Kidney capillary endothelial cell (primary cell): ENCODE results near the gene HSPB3.
"Not testable (repeated sequence)": the region's sequence is repeated elsewhere in the genome, so short reads cannot be mapped to it uniquely, and the experiment has no call there.

ENCODE experiments used
- DNase-seq: peaks from one replicate; pipeline ENCODE4 v3.0.0-alpha.2; 2018; ENCODE audit warnings: low spot score

HSPB3 gene, protein sequence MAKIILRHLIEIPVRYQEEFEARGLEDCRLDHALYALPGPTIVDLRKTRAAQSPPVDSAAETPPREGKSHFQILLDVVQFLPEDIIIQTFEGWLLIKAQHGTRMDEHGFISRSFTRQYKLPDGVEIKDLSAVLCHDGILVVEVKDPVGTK

DNA sequence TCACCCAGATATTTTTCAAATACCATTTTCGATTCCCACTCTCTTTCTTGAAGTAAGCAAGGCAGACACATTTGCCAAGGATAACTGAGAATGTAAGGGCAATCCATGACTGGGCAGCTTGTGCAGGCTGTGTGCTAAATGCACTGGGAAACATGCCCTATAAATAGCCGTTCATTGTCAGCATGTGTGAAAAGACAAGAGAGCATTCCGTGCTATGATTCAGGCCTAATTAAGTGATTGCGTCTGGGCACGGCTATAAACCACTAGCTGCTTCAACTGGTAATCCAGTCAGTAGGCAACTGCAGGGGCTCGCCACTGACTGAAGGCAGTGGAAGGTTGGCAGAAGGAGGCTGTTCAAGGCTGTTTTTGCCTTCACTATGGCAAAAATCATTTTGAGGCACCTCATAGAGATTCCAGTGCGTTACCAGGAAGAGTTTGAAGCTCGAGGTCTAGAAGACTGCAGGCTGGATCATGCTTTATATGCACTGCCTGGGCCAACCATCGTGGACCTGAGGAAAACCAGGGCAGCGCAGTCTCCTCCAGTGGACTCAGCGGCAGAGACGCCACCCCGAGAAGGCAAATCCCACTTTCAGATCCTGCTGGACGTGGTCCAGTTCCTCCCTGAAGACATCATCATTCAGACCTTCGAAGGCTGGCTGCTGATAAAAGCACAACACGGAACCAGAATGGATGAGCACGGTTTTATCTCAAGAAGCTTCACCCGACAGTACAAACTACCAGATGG lies at the start of gene HSPB3:
Gene HSPB3, plus strand, starts transcription at position 287 of the 745 bp plus-strand sequence. Its CDS starts 91 bp downstream, at position 378.
- no peak for DNase-seq

DNA sequence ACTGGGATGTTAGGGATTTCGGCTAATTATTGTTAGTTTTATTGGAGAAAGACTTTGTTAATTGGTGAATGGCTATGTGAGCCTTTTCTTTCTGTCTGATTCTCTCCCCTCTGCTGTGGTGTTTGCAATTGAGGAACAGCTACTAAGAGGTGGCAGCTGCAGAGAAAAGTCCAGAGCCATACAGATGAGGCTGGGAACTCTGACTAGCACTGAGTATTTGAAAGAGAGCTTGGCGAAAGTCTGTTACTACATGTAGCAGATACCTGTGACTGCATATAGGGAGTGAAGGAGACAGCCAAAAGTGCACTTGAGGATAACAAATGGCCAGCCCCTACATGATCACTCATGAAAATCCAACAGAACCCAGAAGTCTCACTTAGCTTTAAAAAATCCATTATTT lies 44.3 kb upstream of the HSPB3 start:
- no peak for DNase-seq

- DNase-seq = no peak
These were observed 42.6 kb upstream of the HSPB3 start for GRCh38 chr5:54412913-54413312.

- DNase-seq = no peak
These were observed 40.4 kb upstream of the HSPB3 start for GRCh38 chr5:54415147-54415546.

DNA sequence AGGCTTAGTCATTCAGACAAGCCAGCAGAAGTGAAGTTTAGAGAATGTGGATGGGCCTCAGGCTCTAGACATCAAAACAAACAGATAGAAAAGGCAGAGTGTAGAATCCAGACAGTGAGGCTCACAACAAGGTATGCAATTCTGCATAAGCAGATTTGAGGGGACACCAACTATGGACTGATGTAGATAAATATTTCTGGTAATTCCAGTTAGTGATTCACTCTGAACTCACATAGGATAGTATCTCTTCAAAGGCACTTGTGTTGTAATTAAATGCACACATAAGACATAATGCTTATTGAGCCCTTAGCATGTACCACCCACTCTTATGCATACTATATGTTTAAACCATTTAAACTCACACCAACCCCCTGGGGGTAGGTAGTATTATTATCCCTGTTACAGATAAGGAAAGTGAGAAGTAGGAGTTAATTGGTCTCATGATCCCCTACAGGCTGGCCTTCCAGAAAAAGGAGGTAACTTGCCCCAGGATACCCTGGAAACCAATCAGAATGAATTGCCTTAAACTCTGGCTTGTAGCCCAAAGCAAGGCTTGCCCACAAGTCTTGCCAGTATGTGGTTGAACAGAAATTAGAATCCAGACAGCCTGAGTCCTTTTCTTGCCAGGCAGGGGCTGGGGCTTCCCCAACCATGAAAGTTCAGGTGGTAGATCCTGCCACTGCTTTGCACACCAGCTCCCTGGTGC lies 39.5 kb upstream of the HSPB3 start:
- no peak for DNase-seq

DNA sequence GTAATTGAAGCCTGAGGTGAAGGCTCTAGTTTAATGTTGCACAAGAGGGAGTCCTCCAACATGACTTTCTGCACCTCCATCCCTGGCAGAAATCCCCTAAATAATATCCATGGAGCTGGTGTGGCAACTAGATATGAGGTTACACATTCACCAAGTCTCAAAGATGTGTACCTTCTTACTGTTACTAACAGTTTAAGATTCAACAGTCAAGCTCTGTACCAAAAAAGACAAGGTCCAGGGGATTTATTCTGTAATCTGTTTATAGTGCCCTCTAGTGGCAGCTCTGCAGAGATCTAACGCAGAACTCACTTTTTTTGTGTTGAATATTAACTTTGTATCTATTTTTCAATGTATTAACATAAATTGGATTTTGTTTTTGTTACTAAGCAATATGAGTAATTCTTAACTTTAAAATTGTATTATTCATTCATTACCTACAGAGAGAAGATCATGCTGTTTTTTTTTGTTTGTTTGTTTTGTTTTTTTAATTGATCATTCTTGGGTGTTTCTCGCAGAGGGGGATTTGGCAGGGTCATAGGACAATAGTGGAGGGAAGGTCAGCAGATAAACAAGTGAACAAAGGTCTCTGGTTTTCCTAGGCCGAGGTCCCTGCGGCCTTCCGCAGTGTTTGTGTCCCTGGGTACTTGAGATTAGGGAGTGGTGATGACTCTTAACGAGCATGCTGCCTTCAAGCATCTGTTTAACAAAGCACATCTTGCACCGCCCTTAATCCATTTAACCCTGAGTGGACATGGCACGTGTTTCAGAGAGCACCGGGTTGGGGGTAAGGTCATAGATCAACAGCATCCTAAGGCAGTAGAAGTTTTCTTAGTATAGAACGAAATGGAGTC lies 35.7 kb upstream of the HSPB3 start:
- peak; percentile 69 for DNase-seq

- DNase-seq = not testable (repeated sequence)
These were observed 35.0 kb upstream of the HSPB3 start for GRCh38 chr5:54420511-54420910.

DNA sequence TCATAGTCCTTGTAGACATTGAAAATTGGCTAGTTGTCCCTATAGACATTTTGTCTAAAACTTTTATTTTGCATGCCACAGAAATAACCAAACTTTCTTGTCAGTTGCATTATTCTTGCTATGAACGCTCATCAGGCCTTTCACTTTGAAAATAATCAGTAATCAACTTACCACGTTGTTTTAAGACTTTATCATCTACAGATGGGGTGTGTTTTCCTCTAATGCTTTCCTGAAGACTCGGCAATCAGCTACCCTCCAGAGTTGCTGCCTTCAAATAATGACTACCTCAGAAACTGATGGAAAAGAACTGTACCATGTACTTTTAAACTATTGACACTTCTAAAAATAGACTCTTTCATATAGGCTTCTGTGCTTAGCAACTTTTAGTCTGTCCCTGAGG lies 33.5 kb upstream of the HSPB3 start:
- DNase-seq = no peak

GRCh38 chr5:54425258-54425657 lies 30.2 kb upstream of the HSPB3 start:
- DNase-seq = no peak

GRCh38 chr5:54426209-54426608 lies 29.3 kb upstream of the HSPB3 start:
- no peak for DNase-seq

- not testable (repeated sequence) for DNase-seq
These were observed 20.8 kb upstream of the HSPB3 start for GRCh38 chr5:54434650-54435049.

DNA sequence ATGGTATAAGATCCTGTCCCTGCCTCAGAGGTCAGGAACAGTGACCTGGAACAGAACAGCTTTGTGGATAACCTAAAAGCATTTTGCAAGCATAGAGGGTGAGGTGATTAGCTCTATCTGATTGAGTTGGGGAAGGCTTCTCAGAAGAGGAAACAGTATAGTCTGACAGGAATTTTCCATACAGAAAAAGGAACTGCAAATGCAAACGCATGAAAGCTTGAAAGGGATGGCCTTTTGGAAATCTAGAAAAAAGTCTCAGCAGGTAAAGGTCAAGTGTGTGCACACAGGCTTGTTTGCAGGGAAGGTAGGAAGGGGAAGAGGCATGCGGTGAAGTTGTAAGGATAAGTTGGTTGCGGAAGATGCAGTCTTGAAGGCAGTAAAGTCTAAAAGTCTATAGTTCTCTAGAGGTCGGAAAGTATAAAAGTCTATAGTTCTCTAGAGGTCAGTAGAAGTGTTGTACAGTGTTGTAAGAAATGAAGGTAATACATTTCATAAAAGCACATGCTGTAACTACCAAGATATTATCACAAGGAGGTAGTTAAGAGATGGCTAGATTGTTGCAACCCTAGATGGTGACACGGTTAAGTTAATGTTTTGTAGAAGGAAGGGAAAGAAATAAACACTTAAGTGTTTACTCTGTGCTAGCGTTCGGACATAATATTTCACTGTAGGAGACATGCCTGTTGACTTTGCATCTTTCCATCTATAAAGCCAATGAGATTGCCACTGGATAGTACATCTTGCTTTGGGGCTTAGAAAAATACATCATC lies 16.7 kb upstream of the HSPB3 start:
- DNase-seq = no peak

- DNase-seq = no peak
These were observed 15.0 kb upstream of the HSPB3 start for GRCh38 chr5:54440456-54440893.

- DNase-seq = no peak
These were observed 13.2 kb upstream of the HSPB3 start for GRCh38 chr5:54442271-54442670.

- peak; percentile 26 for DNase-seq
These were observed 12.2 kb upstream of the HSPB3 start for GRCh38 chr5:54443270-54443669.

- no peak for DNase-seq
These were observed 9.7 kb upstream of the HSPB3 start for GRCh38 chr5:54445691-54446378.

DNA sequence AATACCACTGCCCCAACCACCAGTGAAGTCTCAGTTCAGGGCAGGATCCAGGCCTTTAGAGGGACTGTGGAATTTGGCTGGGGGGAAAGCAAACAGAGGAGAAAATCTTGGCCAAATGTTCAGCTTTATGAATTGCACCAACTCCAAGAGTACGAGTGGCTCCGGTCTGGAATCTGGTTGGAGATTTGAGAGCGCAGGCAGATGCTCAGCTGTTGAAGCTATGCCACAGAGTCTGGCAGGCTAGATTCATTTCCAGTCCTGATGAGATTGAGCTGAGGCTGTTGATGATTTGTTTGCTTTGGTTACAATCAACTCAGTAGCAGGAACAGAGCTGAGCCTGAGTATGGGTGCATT lies 9.1 kb upstream of the HSPB3 start:
- DNase-seq = no peak

DNA sequence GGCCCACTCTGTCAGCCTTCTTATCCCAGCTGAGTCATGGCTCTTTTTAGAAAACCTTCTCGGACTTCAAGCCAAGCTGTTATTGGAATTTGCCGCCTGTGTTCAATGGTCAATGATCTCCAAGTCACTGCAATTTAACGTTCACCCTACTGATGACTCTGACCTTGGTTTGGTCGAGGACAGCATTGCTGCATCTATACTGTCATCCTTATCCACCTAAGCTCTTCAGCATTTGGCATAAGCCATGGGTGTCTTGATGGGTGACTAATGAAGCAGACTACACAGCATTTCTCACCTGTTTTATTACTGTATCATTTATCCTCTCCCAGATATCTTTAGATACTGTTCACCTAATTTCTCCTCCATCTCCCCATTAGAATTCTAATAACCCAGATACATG lies 5.6 kb upstream of the HSPB3 start:
- no peak for DNase-seq

GRCh38 chr5:54450542-54450941 lies 5.0 kb upstream of the HSPB3 start:
- DNase-seq = no peak

DNA sequence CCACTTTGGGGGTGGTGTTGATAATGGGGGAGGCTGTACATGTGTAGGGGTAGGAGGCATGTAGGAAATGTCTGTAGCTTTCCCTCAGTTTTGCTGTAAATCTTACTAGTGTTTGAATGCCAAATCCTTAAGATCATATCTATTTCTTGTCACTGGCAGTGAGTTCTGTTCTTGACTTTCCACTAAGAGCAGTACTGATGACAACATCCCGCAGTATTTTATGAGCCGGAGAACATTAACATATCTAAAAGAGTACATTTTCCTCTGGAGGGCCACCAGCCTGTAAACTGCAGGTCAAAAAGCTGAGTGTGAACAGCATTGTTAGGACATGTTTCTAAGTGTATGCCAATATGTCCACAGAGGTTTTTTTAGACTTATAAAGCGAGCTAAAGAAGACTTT lies 2.5 kb upstream of the HSPB3 start:
- no peak for DNase-seq

DNA sequence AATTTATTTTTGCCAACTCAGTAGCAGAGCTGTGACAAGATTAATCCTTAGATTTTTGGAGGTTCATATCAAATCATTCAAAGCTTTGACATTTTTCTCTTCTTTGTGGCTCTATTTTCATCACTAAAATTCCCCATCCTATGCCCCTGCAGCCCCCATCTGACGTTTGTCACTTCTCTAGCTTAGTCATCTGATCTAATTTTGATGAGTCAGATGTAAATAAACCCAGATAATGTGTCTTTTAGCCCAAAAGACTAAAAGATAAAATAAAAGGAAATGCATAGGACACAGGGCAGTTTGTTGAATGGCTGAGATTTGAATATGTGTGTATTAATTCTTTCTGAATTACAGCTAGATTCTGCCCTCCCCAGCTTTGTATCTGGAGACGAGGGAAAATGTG lies 897 bp upstream of the HSPB3 start:
- no peak for DNase-seq
